OCI-M2 (cell line): ENCODE results near the gene SCAMP4.
A peak's percentile ranks its signal among the peaks of the same experiment; 100 is the strongest.
"Not testable (repeated sequence)": the region's sequence is repeated elsewhere in the genome, so short reads cannot be mapped to it uniquely, and the experiment has no call there.

Source experiments
- DNase-seq: peaks from one replicate; lab custom pipeline; 2025; ENCODE audit not compliant: unreplicated experiment; lab: John Stamatoyannopoulos, UW

Gene SCAMP4

GRCh38 chr19:1882089-1882785 is 23.0 kb upstream of the SCAMP4 start:
- no peak for DNase-seq

- DNase-seq, result no peak
These were observed 22.2 kb upstream of the SCAMP4 start for GRCh38 chr19:1882786-1883692.

- DNase-seq, result no peak
These were observed 21.4 kb upstream of the SCAMP4 start for GRCh38 chr19:1883784-1884183.

- no peak for DNase-seq
These were observed 20.9 kb upstream of the SCAMP4 start for GRCh38 chr19:1884291-1884718.

GRCh38 chr19:1884719-1885334 is 20.4 kb upstream of the SCAMP4 start:
- DNase-seq, result no peak

GRCh38 chr19:1885398-1886119 is 19.6 kb upstream of the SCAMP4 start, which contains the start of gene ABHD17A:
Gene ABHD17A (minus strand): TSS chr19:1885496. CDS start chr19:1881566, 3,930 bp downstream.
- peak; percentile 62 for DNase-seq

GRCh38 chr19:1886360-1886759 is 18.8 kb upstream of the SCAMP4 start:
- DNase-seq, result not testable (repeated sequence)

GRCh38 chr19:1888385-1888784 is 16.8 kb upstream of the SCAMP4 start:
- no peak for DNase-seq

- no peak for DNase-seq
These were observed 15.3 kb upstream of the SCAMP4 start for GRCh38 chr19:1889907-1890306.

GRCh38 chr19:1893791-1894190 is 11.4 kb upstream of the SCAMP4 start:
- DNase-seq, result no peak

GRCh38 chr19:1896508-1896907 is 8.7 kb upstream of the SCAMP4 start:
- DNase-seq, result no peak

- no peak for DNase-seq
These were observed 3.2 kb upstream of the SCAMP4 start for GRCh38 chr19:1901940-1902404.

- no peak for DNase-seq
These were observed 2.3 kb upstream of the SCAMP4 start for GRCh38 chr19:1902923-1903322.

GRCh38 chr19:1904860-1905109 is 414 bp upstream of the SCAMP4 start:
- DNase-seq, result no peak

GRCh38 chr19:1905863-1906375 is 720 bp downstream of the SCAMP4 start:
- DNase-seq, result no peak

GRCh38 chr19:1906985-1907562 is 1.9 kb downstream of the SCAMP4 start:
- no peak for DNase-seq

GRCh38 chr19:1907563-1908363 is 2.6 kb downstream of the SCAMP4 start:
- DNase-seq, result no peak

GRCh38 chr19:1908364-1908678 is 3.1 kb downstream of the SCAMP4 start:
- no peak for DNase-seq

- DNase-seq, result no peak
These were observed 4.5 kb downstream of the SCAMP4 start for GRCh38 chr19:1909761-1910080.

GRCh38 chr19:1910177-1910576 is 5.0 kb downstream of the SCAMP4 start:
- DNase-seq, result no peak
